HCT116 (cell line): ENCODE results near the gene PTPN4. TPM values are rescaled to one million over a fixed set of nuclear protein-coding genes. Genes with fewer than 3 reads are reported as not detected.
A peak's percentile ranks its signal among the peaks of the same experiment; 100 is the strongest.

Experiments used
- ATAC-seq: fragments of 200-7000 bp; cut with Tn5 transposase; 2 replicates; pipeline ENCODE4 v1.9.1; 2020; ENCODE audit warnings: mild to moderate bottlenecking, moderate library complexity
- BruUV-seq: library from RNA; stranded (reverse); fragments of 400-500 nt; replicated peaks from 2 replicates; lab custom pipeline; 2021; lab: Mats Ljungman, UMichigan
- CTCF ChIA-PET: fragments of 300-600 bp; sonication (Branson Sonifier 250); formaldehyde crosslinking; loops from one replicate; lab custom pipeline; 2021; ENCODE audit warnings: antibody characterized with exemption; lab: Charles Lee
- POLR2A ChIA-PET: fragments of 300-600, 350-600 bp; sonication (Branson Sonifier 250); formaldehyde crosslinking; loops from one replicate; lab custom pipeline; 2021; ENCODE audit warnings: antibody characterized with exemption; lab: Charles Lee
- RAD21 ChIA-PET, 2 experiments: fragments of 300-600 bp; sonication (Branson Sonifier 250); formaldehyde crosslinking; loops; one replicate each; lab custom pipeline; 2023; ENCODE audit warnings: low total read pairs in 2 of 2; ENCODE audit not compliant: uncharacterized antibody in 2 of 2, unreplicated experiment in 2 of 2, low non-redundant PET in 1 of 2; lab: Charles Lee
- DNase-seq: peaks from one replicate; pipeline ENCODE4 v3.0.0-alpha.2; 2010; ENCODE audit warnings: low read depth, low spot score
- H2AFZ ChIP-seq: fragments of 200-600 bp; shearing (Covaris generic), sonication (generic); 2 replicates; pipeline ENCODE4 v1.6.1; 2017; ENCODE audit warnings: low read depth, mixed run types, mixed read lengths, antibody characterized with exemption, low read length; ENCODE audit not compliant: poor library complexity, severe bottlenecking
- H3K27ac ChIP-seq: 2 replicates; pipeline ENCODE4 v1.5.1; 2012; ENCODE audit warnings: low read depth, low read length
- H3K27me3 ChIP-seq: fragments of 200-600 bp; sonication (generic); 2 replicates; pipeline ENCODE4 v1.6.1; 2016; ENCODE audit warnings: mixed run types, low read length, mixed read lengths; ENCODE audit not compliant: insufficient read depth
- H3K36me3 ChIP-seq, 2 experiments: fragments of 200-500 bp in 1 of 2; fragments of 200-600 bp in 1 of 2; sonication (Bioruptor generic) in 1 of 2; sonication (generic) in 1 of 2; 2 replicates each; pipeline versions ENCODE4 v1.5.1 to v1.6.1; 2014 to 2016; ENCODE audit warnings: low read length in 2 of 2, inconsistent platforms in 1 of 2, mixed read lengths in 1 of 2, mixed run types in 1 of 2; ENCODE audit not compliant: insufficient read depth in 2 of 2, control insufficient read depth in 1 of 2
- H3K4me1 ChIP-seq, 2 experiments: fragments of 200-600 bp in 1 of 2; sonication (generic) in 1 of 2; 2 replicates each; pipeline versions ENCODE4 v1.5.1 to v1.6.1; 2012 to 2017; ENCODE audit warnings: low read length in 2 of 2, inconsistent platforms in 1 of 2, mild to moderate bottlenecking in 1 of 2, mixed read lengths in 1 of 2, mixed run types in 1 of 2, moderate library complexity in 1 of 2; ENCODE audit not compliant: insufficient read depth in 2 of 2, control insufficient read depth in 1 of 2
- H3K4me2 ChIP-seq: fragments of 200-600 bp; sonication (generic); 2 replicates; pipeline ENCODE4 v1.6.1; 2017; ENCODE audit warnings: mixed run types, low read length, mixed read lengths
- H3K4me3 ChIP-seq, 2 experiments: fragments of 200-600 bp in 1 of 2; sonication (generic) in 1 of 2; replicated peaks in 1 of 2; 2 replicates each; pipeline ENCODE4 v1.5.1; 2011 to 2016; ENCODE audit warnings: low read length in 2 of 2, control low read depth in 1 of 2, low read depth in 1 of 2, mild to moderate bottlenecking in 1 of 2, mixed read lengths in 1 of 2, mixed run types in 1 of 2
- H3K79me2 ChIP-seq: fragments of 200-600 bp; sonication (generic); 2 replicates; pipeline ENCODE4 v1.6.1; 2017; ENCODE audit warnings: mild to moderate bottlenecking, mixed run types, low read length, moderate library complexity, mixed read lengths; ENCODE audit not compliant: insufficient read depth
- H3K9ac ChIP-seq: fragments of 200-600 bp; sonication (generic); 2 replicates; pipeline ENCODE4 v1.6.1; 2016; ENCODE audit warnings: low read length, mixed read lengths
- H3K9me2 ChIP-seq: fragments of 200-600 bp; sonication (generic), shearing (Covaris generic); 2 replicates; pipeline ENCODE4 v1.6.1; 2017; ENCODE audit warnings: mixed run types, mild to moderate bottlenecking, moderate library complexity; ENCODE audit not compliant: insufficient read depth
- H3K9me3 ChIP-seq, 2 experiments: fragments of 200-500 bp in 1 of 2; fragments of 200-600 bp in 1 of 2; sonication (Bioruptor generic) in 1 of 2; sonication (generic) in 1 of 2; 2 replicates each; pipeline ENCODE4 v1.6.1; 2014 to 2017; ENCODE audit warnings: low read length in 2 of 2, mixed read lengths in 2 of 2, inconsistent platforms in 1 of 2, low read depth in 1 of 2, mild to moderate bottlenecking in 1 of 2, mixed run types in 1 of 2, moderate library complexity in 1 of 2; ENCODE audit not compliant: control insufficient read depth in 1 of 2, insufficient read depth in 1 of 2
- H4K20me1 ChIP-seq: fragments of 200-600 bp; sonication (generic), shearing (Covaris generic); 2 replicates; pipeline ENCODE4 v1.6.1; 2017; ENCODE audit warnings: mixed run types, mild to moderate bottlenecking, moderate library complexity; ENCODE audit not compliant: insufficient read depth
- CTCF ChIP-seq, 3 experiments: fragments of 200-600 bp in 1 of 3; sonication (generic) in 1 of 3; IDR thresholded peaks in 2 of 3; conservative IDR thresholded peaks in 1 of 3; 2 replicates each; pipeline ENCODE4 v1.5.1; 2012 to 2017; ENCODE audit warnings: low read depth in 2 of 3, low read length in 2 of 3, antibody characterized with exemption in 1 of 3, borderline replicate concordance in 1 of 3, control low read depth in 1 of 3, mild to moderate bottlenecking in 1 of 3, mixed read lengths in 1 of 3, mixed run types in 1 of 3, moderate library complexity in 1 of 3; ENCODE audit not compliant: insufficient read depth in 1 of 3
- EGR1 ChIP-seq: IDR thresholded peaks from 2 replicates; pipeline ENCODE4 v1.6.1; 2012; ENCODE audit warnings: low read depth
- ELF1 ChIP-seq: IDR thresholded peaks from 2 replicates; pipeline ENCODE4 v1.6.1; 2012; ENCODE audit warnings: low read depth, borderline replicate concordance
- POLR2A ChIP-seq: IDR thresholded peaks from 2 replicates; pipeline ENCODE4 v1.7.0; 2011; ENCODE audit warnings: borderline replicate concordance; ENCODE audit not compliant: insufficient read depth, insufficient read length; ENCODE audit errors: extremely low read depth
- RAD21 ChIP-seq: IDR thresholded peaks from 2 replicates; pipeline ENCODE4 v1.6.1; 2012; ENCODE audit warnings: low read depth, mild to moderate bottlenecking
- SIN3A ChIP-seq: IDR thresholded peaks from 2 replicates; pipeline ENCODE4 v1.6.1; 2012; ENCODE audit warnings: low read depth
- SP1 ChIP-seq: IDR thresholded peaks from 2 replicates; pipeline ENCODE4 v1.6.1; 2012; ENCODE audit warnings: low read depth
- SRF ChIP-seq: IDR thresholded peaks from 2 replicates; pipeline ENCODE4 v1.6.1; 2012; ENCODE audit warnings: low read depth
- YY1 ChIP-seq: IDR thresholded peaks from 2 replicates; pipeline ENCODE4 v1.6.1; 2011; ENCODE audit warnings: low read length, low read depth, moderate library complexity, mild to moderate bottlenecking; ENCODE audit not compliant: insufficient replicate concordance; ENCODE audit errors: extremely low read depth
- ZFX ChIP-seq: fragments of 450-650 bp; IDR thresholded peaks from 2 replicates; pipeline ENCODE4 v1.6.1; 2017
- ZNF274 ChIP-seq: fragments of 200-500 bp; sonication (Bioruptor generic); IDR thresholded peaks from 2 replicates; pipeline ENCODE4 v1.6.1; 2014; ENCODE audit warnings: mild to moderate bottlenecking, low read depth, low read length, inconsistent platforms
- intact Hi-C: fragments of 100-400 bp; cut with micrococcal nuclease; formaldehyde crosslinking; loops from 2 replicates; pipeline ENCODE4 v1.10.0; 2022
- total RNA-seq: library from RNA; stranded (reverse); gene quantifications from one replicate; pipeline ENCODE4 v1.2.1, GENCODE V29; 2021; ENCODE audit not compliant: unreplicated experiment
- TF ChIP-seq, protein P1 (sequence below): IDR thresholded peaks from 2 replicates; pipeline ENCODE4 v1.6.1; 2012

The PTPN4 gene
- total RNA-seq, 1 experiment from 2014 or later = 38.4 TPM

- Histone ChIP-seq H3K4me1 (no peaks in the 10 kb centered on the region), H3K4me2 (no peak overlapping the region), H3K9ac (no peak overlapping the region), H3K79me2 (peaks cover 22% of the 10 kb centered on the region), H3K9me2 (no peaks in the 10 kb centered on the region), H3K27ac (no peak overlapping the region), H4K20me1 (no peaks in the 10 kb centered on the region), H3K4me3 (no peak overlapping the region), H3K27me3 (no peaks in the 10 kb centered on the region), H3K9me3 (no peaks in the 10 kb centered on the region), H2AFZ (no peak overlapping the region), H3K36me3 (no peaks in the 10 kb centered on the region)
- ChIA-PET RAD21 (interaction anchor here in 1 of 2 experiments (0.6 kb wide), 1 partner anchor 70 kb away, joined by 3 read pairs; no protein-coding TSS in a partner anchor), POLR2A (no interaction called here), CTCF (interaction anchor here (1.0 to 2.9 kb wide), 4 partner anchors 11 to 489 kb away, joined by 3 to 22 read pairs (median 6); no protein-coding TSS in a partner anchor)
- DNase-seq (no peak), ATAC-seq (peak; percentile 63)
- TF ChIP-seq RAD21 (peak; percentile 63), POLR2A (no peak), SRF (no peak), SP1 (no peak), CTCF (IDR thresholded peaks at IDR 0.05 in 2 of 3, conservative IDR thresholded peaks at IDR 0.05 in 1 of 3; ENCODE audit: borderline replicate concordance in 1 of 3, insufficient read depth in 1 of 3, low read depth in 2 of 3, low read length in 2 of 3) (peak; percentile 59 to 69 (median 67); a peak in 5 of 6 replicates), ZFX (no peak), SIN3A (no peak), EGR1 (no peak), YY1 (no peak), ZNF274 (no peak), ELF1 (no peak)
- TF ChIP-seq, protein P1, sequence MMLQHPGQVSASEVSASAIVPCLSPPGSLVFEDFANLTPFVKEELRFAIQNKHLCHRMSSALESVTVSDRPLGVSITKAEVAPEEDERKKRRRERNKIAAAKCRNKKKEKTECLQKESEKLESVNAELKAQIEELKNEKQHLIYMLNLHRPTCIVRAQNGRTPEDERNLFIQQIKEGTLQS = no peak
- BruUV-seq = no TSS peak
- intact Hi-C loops = loop anchor here (1.0 kb wide), 2 partner anchors 71 to 121 kb away; no protein-coding TSS in a partner anchor
These were observed 64.1 kb downstream of the PTPN4 start for GRCh38 chr2:119823734-119824334.
